A549 treated with Hydrocortisone at 1 μM for 4 hours (cell line): ENCODE measurements around the gene ONECUT3. TPM values are rescaled to one million over a fixed set of nuclear protein-coding genes. Genes with fewer than 3 reads are reported as not detected.

ENCODE experiments used
- total RNA-seq: library from RNA; stranded (reverse); fragments of 200-300 nt; extraction: Qiagen RNA extraction; gene quantifications from 5 replicates; pipeline ENCODE4 v1.2.3, GENCODE V29; 2022

The ONECUT3 gene
- not detected in 5 replicates for total RNA-seq

DNA sequence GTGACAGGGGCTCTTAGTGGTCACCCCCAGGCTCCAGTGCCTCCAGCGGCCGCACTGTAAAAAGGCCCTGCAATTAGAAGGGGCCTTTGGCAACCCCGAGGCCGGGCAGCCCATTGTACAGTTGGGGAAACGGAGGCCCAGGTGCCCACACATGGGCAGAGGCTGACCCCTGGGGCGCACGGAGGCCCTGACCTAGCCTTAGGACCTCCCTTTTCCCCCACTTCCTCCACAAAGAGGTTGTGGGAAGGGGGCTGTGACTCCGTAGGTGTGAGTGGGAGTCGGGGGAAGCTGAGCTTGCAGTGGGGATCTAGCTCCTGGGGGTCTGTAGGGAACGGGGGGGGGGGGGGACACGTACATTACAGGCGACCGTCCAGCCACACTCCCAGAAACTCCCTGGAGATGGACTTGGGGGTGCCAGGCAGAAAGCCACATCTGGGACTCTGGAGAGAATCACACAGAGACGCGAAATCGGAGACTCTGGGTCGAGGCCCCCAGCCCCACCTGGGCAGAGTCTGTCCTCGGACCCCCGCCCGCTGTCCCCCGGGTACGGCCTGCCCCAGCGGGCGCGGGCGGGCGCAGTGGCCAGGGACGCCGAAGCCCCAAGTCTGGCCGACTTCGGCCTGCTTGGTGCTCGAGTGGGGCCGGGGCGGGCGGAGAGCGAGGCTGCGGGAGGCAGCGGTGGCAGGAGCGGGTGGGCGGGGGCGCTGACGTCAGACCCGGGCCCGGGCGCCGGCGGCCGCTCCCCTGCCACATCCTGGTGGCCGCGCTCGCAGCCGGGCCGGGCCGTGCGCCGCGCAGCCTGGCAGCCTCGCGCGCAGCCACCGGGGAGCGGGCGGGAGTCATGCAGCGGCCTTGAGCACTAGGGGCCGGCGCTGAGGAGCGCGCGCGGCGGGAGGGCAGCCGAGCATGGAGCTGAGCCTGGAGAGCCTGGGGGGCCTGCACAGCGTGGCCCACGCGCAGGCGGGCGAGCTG is at the start of gene ONECUT3:
ONECUT3 (plus strand) TSS at position 750 of the 972 bp plus-strand sequence; CDS start at position 907, 157 bp downstream.

GRCh38 chr19:1811942-1812425 is 58.7 kb downstream of the ONECUT3 start, which contains the start of gene ATP8B3:
Gene ATP8B3 (minus strand): TSS chr19:1812276. CDS start chr19:1811736, 540 bp downstream.

Other genes starting within 250 kb of the ONECUT3 start
- 3.4 to 4.2 TPM (median 3.5 TPM) in 5 replicates for gene ADAMTSL5, start 240.5 kb upstream of the ONECUT3 start, total RNA-seq
- not detected in 5 replicates for gene PLK5, start 229.4 kb upstream of the ONECUT3 start, total RNA-seq
- gene MEX3D, start 185.2 kb upstream of the ONECUT3 start, total RNA-seq = 6.5 to 11.6 TPM (median 10.8 TPM) in 5 replicates
- gene MBD3, start 160.6 kb upstream of the ONECUT3 start, total RNA-seq = 37.1 to 49.0 TPM (median 46.7 TPM) in 5 replicates
- 68.4 to 207 TPM (median 177 TPM) in 5 replicates for gene UQCR11, start 148.0 kb upstream of the ONECUT3 start, total RNA-seq
- gene TCF3, start 100.9 kb upstream of the ONECUT3 start, total RNA-seq = 56.3 to 67.3 TPM (median 66.2 TPM) in 5 replicates
- 2.6 to 3.6 TPM (median 3.3 TPM) in 5 replicates for gene ATP8B3, start 58.8 kb downstream of the ONECUT3 start, total RNA-seq
- gene REXO1, start 95.0 kb downstream of the ONECUT3 start, total RNA-seq = 18.4 to 20.5 TPM (median 19.5 TPM) in 5 replicates
- 19.6 to 31.8 TPM (median 26.9 TPM) in 5 replicates for gene KLF16, start 110.1 kb downstream of the ONECUT3 start, total RNA-seq
- 21.2 to 37.9 TPM (median 35.0 TPM) in 5 replicates for gene ABHD17A, start 132.0 kb downstream of the ONECUT3 start, total RNA-seq
- gene ADAT3, start 151.9 kb downstream of the ONECUT3 start, total RNA-seq = 2.7 to 6.1 TPM (median 4.6 TPM) in 5 replicates
- gene SCAMP4, start 151.9 kb downstream of the ONECUT3 start, total RNA-seq = 44.5 to 80.6 TPM (median 53.3 TPM) in 5 replicates
- 37.9 to 49.6 TPM (median 45.6 TPM) in 5 replicates for gene CSNK1G2, start 187.7 kb downstream of the ONECUT3 start, total RNA-seq